SK-N-MC (cell line): Measurements from ENCODE around the gene CDYL.

Experiments used
- EZH2 ChIP-seq: fragments of 200-600 bp; sonication (generic); IDR thresholded peaks from one replicate; pipeline ENCODE4 v1.6.1; 2017; ENCODE audit warnings: antibody characterized with exemption
- POLR2AphosphoS5 ChIP-seq: IDR thresholded peaks from 2 replicates; pipeline ENCODE4 v1.6.1; 2012; ENCODE audit warnings: mild to moderate bottlenecking, low read depth, low read length, borderline replicate concordance

DNA sequence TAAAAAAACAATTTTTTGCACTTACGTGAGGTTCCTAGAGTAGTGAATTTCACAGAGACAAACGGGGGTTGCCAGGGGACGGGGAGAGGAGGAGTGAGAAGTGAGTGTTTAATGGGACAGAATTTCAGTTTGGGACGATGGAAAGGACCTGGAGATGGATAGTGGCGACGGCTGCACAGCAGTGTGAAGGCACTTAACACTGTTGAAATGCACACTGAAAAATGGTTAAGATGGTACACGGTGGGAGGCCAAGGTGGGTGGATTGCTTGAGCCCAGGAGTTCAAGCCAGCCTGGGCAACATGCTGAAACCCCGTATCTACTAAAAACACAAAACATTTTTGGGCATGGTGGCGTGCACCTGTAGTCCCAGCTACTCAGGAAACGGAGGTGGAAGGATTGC is 196.2 kb downstream of the CDYL start:
- TF ChIP-seq POLR2AphosphoS5 (no peak), EZH2 (no peak)
